Activated T-cell treated with anti-CD3 and anti-CD28 coated beads, Interleukin-2, amount 50 U/mL, for 72 hours (primary cell): ENCODE results near the gene CA10. TPM values are rescaled to one million over a fixed set of nuclear protein-coding genes. Genes with fewer than 3 reads are reported as not detected.
A peak's percentile ranks its signal among the peaks of the same experiment; 100 is the strongest.

Experiments used
- ATAC-seq, 2 donors: fragments of 150-1000 bp; cut with Tn5 transposase; replicated peaks in 1 of 2; 2 replicates each; pipeline ENCODE4 v1.10.0; 2021; ENCODE audit warnings: moderate library complexity in 2 of 2, mild to moderate bottlenecking in 1 of 2
- DNase-seq, 2 donors: peaks; one replicate each; pipeline ENCODE4 v3.0.0; 2021 to 2022; ENCODE audit warnings: mixed read lengths in 1 of 2
- H3K27ac Mint-ChIP-seq: one replicate; pipeline ENCODE4 v1.8.0; 2022; ENCODE audit warnings: mild to moderate bottlenecking, moderate library complexity, mixed read lengths
- H3K27me3 Mint-ChIP-seq: one replicate; pipeline ENCODE4 v1.8.0; 2022; ENCODE audit warnings: low read depth, mixed read lengths
- H3K36me3 Mint-ChIP-seq, 2 donors: one replicate each; pipeline ENCODE4 v1.8.0; 2022; ENCODE audit warnings: mixed read lengths in 2 of 2, mild to moderate bottlenecking in 1 of 2; ENCODE audit not compliant: insufficient read depth in 2 of 2
- H3K4me1 Mint-ChIP-seq: one replicate; pipeline ENCODE4 v1.8.0; 2022; ENCODE audit warnings: low read depth, mixed read lengths
- H3K4me3 Mint-ChIP-seq, 2 donors: one replicate each; pipeline ENCODE4 v1.8.0; 2022; ENCODE audit warnings: mild to moderate bottlenecking in 2 of 2, mixed read lengths in 2 of 2, moderate library complexity in 2 of 2
- H3K9me3 Mint-ChIP-seq, 2 donors: one replicate each; pipeline ENCODE4 v1.8.0; 2022; ENCODE audit warnings: mixed read lengths in 2 of 2
- total RNA-seq, 2 donors: library from RNA; stranded (reverse); gene quantifications; one replicate each; pipeline ENCODE4 v1.2.3, GENCODE V29; 2022

The CA10 gene
- total RNA-seq, 2 donors from 2014 or later, result not detected

DNA sequence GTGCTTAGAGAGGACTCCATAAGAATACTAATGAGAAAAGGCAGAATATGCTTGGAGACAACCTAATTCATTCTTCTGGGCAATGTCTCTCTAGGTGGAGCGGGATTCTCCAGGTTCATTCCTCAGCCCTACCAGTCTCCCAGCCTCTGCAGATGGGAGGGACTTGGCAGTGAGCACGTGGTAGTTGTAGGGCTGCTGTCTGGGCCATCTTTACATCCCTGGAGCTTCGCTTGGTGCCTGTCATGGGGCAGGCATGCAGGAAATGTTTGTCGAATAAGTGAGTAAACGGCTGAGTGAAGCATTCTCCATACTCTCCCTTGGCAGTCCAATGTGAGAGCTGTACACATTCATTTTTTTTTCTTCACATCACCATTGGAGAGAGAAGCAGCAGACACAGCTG lies 510.7 kb downstream of the CA10 start:
- Mint-ChIP-seq H3K27me3 (peaks cover 18% of the 10 kb centered on the region), H3K4me3 (no peak overlapping the region), H3K36me3 (no peaks in the 10 kb centered on the region), H3K9me3 (no peaks in the 10 kb centered on the region), H3K4me1 (no peaks in the 10 kb centered on the region), H3K27ac (no peak overlapping the region)
- ATAC-seq (no peak), DNase-seq (no peak)

DNA sequence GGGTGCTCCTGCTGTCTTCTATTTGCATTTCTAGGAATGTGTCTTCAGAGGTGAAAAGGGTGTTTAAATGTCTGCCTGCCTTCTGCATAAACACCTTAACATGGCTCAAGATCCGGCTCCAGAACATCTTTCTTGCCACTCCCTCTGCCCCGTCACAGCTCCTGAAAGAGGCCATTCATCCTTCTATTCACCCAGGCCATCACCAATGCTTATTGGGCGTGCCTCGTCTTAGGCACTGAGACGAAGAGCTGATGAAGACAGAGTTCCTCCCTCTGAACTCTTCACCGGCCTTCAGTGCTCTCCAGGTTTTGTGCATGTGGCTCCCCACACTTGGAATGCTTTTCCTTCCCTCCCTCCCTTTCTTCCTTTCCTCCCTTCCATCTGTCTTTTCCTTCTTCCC lies 511.4 kb downstream of the CA10 start:
- Mint-ChIP-seq H3K9me3 (no peaks in the 10 kb centered on the region), H3K36me3 (no peaks in the 10 kb centered on the region), H3K4me1 (no peaks in the 10 kb centered on the region), H3K27ac (no peak overlapping the region), H3K27me3 (peaks cover 18% of the 10 kb centered on the region), H3K4me3 (no peak overlapping the region)
- ATAC-seq (no peak), DNase-seq (no peak)

DNA sequence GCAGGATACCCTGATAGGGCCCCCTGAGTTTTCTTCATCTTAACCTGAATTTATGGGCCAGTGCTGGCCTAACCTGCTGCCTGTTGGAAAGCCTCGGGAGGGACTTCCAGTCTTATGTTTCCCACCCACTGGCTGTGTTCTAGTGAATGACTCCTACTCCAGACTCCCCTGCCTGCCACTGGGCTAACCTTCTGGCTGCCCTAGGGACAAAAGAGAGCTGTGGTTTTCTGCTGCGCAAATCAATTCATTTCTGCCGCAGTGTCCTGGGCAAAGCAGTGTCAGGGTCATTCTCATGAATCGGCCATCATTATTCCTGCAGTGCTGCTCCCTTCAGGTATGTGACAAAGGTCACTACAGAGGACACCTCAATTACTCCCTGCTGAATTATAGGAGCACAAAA lies 512.0 kb downstream of the CA10 start:
- ATAC-seq, result no peak
- Mint-ChIP-seq H3K9me3 (no peaks in the 10 kb centered on the region), H3K36me3 (no peaks in the 10 kb centered on the region), H3K27me3 (peaks cover 18% of the 10 kb centered on the region), H3K4me3 (no peak overlapping the region), H3K4me1 (no peaks in the 10 kb centered on the region), H3K27ac (no peak overlapping the region)
- no peak for DNase-seq

DNA sequence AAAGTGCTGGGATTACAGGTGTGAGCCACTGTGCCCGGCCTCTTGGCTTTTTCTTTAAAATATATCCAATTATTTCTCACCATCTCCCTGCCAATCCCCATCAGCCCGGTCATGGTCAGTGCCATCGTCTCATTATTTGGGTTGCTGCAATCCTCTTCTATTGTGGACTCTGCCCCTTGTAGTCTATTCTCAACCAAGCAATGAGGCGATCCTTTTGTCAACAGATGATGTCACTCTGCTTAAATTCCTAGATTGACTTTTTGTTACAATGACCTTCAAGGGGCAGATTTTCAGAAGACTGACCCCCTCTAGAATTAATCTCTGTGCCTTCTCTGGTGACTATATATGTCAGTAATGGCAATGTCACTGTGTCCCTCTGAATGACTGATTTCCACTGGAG lies 513.5 kb downstream of the CA10 start:
- Mint-ChIP-seq H3K4me3 (no peak overlapping the region), H3K36me3 (no peaks in the 10 kb centered on the region), H3K4me1 (no peaks in the 10 kb centered on the region), H3K9me3 (no peaks in the 10 kb centered on the region), H3K27ac (no peak overlapping the region), H3K27me3 (peaks cover 31% of the 10 kb centered on the region)
- ATAC-seq (no peak), DNase-seq (no peak)

DNA sequence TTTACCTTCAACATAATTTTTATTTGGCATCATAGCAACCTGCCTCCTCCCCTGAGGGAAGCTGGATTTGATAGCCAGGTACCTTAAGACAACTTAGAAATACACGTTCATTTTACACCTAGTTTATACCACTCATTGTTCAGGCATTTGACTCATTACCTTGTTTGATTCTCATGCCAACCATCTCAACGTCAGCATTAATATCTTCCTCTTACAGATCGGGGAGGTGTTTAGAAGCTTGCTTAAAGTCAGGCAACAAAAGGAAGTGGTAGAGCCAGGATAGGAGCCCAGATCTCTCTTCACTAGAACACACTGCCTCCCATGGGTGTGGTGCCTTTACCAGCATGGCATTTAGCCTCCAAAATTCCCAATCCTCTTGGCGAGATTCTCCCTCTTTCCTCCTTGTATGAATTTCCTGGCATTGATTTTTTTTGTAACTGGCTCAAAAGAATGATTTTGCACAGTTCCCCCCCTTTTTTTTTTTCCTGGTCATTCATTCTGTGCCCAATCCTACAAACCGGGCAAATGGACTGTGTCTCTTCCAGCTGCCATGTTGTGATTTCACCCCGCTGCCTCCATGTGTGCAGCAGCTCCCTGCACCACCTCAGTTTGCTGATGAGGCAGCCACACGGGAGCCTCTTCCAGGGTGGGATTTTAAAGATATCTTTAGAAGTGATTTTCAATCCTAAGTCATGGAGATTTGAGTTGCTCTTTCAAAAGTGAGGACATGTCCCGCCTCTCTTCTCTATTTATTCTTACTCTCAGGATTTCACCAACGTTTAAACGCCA lies 514.6 kb downstream of the CA10 start:
- no peaks in the 10 kb centered on the region for H3K9me3 Mint-ChIP-seq
- H3K27me3 Mint-ChIP-seq, result peaks cover 31% of the 10 kb centered on the region
- no peaks in the 10 kb centered on the region for H3K4me1 Mint-ChIP-seq
- H3K27ac Mint-ChIP-seq, result no peak overlapping the region
- H3K36me3 Mint-ChIP-seq, result no peaks in the 10 kb centered on the region
- DNase-seq, result no peak
- ATAC-seq, result no peak
- H3K4me3 Mint-ChIP-seq, result no peak overlapping the region

DNA sequence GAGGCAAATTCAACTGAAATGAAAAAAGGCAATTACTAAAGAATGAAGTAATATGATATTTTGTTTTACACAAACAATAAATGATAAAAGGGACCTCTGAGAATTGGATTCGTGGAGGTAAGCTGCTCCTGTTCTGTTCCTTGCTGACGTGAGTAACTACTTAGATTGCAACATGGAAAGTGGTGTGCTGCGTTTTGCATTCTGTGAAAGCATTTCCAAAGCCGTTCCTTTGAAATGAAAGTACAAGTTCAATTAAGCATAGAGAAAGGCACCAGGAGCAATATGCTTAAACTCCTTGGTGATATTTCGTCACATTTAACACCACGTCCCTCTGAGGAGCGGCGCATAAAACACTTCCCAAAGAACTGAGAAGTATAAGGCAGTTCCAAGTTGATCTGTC lies 516.5 kb downstream of the CA10 start:
- Mint-ChIP-seq H3K4me1 (no peaks in the 10 kb centered on the region), H3K4me3 (no peak overlapping the region), H3K9me3 (no peaks in the 10 kb centered on the region), H3K27ac (no peak overlapping the region), H3K27me3 (peaks cover 23% of the 10 kb centered on the region), H3K36me3 (no peaks in the 10 kb centered on the region)
- ATAC-seq, result no peak
- DNase-seq, result no peak

DNA sequence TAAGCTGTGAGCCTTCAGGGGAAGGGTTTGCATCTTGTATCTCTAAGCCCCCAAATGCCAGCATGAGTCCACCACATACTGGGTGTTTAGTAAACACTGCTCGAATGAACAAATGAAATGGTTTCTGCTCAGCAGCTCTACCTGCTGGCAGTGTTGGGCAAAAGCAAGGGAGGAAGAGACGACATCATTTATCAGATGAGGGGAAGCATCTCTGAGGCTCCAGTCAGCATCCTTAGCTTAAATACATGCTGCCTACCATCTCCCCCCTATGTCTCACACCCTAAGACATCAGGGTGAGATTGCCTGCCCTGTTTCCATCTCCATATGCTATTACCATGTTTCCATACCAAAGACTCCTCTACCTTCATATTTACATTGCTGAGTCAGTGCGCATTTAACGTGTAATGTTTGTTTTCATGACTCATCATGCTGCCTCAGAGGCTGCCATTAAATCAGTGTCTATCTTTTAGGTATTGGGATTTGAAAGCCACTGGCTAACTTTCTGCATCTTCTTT lies 518.3 kb downstream of the CA10 start:
- DNase-seq, result peak; percentile 8 to 9
- no peak overlapping the region for H3K4me3 Mint-ChIP-seq
- no peaks in the 10 kb centered on the region for H3K4me1 Mint-ChIP-seq
- H3K36me3 Mint-ChIP-seq, result no peaks in the 10 kb centered on the region
- no peaks in the 10 kb centered on the region for H3K9me3 Mint-ChIP-seq
- ATAC-seq, result peak in 1 of 2 donors; percentile 19
- peaks cover 23% of the 10 kb centered on the region for H3K27me3 Mint-ChIP-seq
- H3K27ac Mint-ChIP-seq, result no peak overlapping the region

DNA sequence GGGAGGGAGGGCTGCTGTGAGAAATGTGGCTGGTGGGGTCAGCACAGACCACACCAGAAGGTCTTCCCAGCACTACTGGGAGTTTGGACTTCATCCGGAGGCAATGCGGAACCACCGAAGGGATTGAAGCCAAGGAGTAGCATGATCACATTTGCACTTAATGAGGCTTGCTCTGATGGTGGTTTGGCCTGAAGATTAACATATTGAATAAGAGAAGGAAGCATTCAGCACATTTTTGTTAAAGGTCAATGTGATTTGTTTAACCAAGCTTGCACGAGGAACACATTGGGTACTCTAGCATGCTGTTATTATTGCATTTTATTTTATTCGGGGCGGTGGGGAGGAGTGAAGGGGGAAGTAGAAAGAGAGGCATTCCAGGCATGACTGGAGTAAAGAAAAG lies 519.5 kb downstream of the CA10 start:
- no peak for DNase-seq
- H3K27ac Mint-ChIP-seq, result no peak overlapping the region

DNA sequence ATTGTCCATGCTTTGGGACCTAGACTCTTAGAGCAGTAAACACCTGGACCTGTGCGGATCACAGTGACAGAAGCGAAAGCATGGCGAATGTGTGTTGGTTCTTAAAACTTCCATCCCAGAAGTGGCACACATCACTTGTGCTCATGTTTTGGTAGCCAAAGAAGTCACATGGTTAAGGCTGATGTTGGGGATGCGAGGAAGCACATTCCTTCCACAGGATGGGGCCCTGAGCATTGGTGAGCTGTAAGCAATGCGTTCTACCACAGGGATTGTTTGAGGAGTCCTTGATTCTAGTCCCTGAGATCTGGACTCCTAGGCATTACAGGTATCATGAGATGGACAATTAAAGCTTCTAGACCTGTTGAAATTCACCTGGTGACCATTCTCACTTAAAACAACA lies 522.2 kb downstream of the CA10 start:
- no peak for DNase-seq
- H3K9me3 Mint-ChIP-seq, result no peaks in the 10 kb centered on the region
- ATAC-seq, result no peak
- peaks cover 10% of the 10 kb centered on the region for H3K27me3 Mint-ChIP-seq
- H3K36me3 Mint-ChIP-seq, result no peaks in the 10 kb centered on the region
- no peaks in the 10 kb centered on the region for H3K4me1 Mint-ChIP-seq
- H3K4me3 Mint-ChIP-seq, result no peak overlapping the region
- no peak overlapping the region for H3K27ac Mint-ChIP-seq

More for the DNA sequence above, 519.5 kb downstream of the CA10 start:
- Mint-ChIP-seq H3K4me1 (no peaks in the 10 kb centered on the region), H3K4me3 (no peak overlapping the region), H3K9me3 (no peaks in the 10 kb centered on the region), H3K27me3 (peaks cover 19% of the 10 kb centered on the region), H3K36me3 (no peaks in the 10 kb centered on the region)
- no peak for ATAC-seq

DNA sequence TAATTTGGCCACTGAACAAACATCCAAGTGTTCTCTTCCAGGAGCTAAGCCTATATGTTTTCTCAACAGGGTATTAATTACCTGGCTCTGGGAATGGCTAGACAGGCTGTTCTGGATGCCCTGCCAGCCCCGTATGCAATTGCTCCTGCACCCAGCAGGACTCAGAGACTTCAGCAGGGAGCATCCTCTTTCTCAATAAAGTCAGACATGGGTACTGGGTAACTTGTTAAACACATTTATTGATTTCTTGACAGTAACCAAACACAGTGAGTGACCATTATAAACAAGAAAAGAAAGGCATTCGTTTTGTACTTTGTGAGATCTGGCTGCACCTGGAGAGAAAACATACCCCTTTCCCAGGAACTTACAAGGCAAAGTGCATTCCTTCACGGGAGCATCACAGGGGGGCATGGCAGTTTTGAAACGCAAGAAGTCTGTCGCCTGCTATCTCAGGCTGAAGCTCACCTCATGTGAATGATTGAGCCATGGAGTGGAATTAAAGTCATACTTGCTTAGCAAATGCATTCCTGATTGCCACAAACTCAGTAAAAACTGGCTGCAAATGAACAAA lies 528.3 kb downstream of the CA10 start:
- H3K36me3 Mint-ChIP-seq, result no peaks in the 10 kb centered on the region
- DNase-seq (no peak), ATAC-seq (no peak)
- H3K9me3 Mint-ChIP-seq, result no peaks in the 10 kb centered on the region
- H3K4me1 Mint-ChIP-seq, result no peaks in the 10 kb centered on the region
- H3K4me3 Mint-ChIP-seq, result no peak overlapping the region
- H3K27ac Mint-ChIP-seq, result no peak overlapping the region
- H3K27me3 Mint-ChIP-seq, result no peaks in the 10 kb centered on the region

DNA sequence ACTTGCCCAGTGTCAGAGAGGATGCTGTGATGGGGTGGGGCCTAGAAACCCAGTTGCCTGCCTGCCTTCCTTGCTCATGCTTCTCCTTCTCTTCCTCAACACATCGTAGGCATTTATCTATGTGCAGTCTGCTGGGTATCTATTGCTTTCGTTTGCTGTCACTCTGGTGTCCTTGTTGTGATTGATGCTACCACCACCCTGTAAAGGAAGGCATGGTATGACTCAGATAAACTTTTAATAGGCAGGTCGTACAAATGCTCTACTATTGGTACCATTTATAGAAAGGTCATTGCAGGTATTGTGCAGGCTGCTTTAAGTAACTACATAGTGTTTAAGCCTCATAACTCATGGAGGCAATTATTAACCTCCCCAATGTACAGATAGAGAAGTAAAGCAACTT lies 529.3 kb downstream of the CA10 start:
- ATAC-seq, result no peak
- no peaks in the 10 kb centered on the region for H3K4me1 Mint-ChIP-seq
- no peak overlapping the region for H3K4me3 Mint-ChIP-seq
- no peak for DNase-seq
- H3K9me3 Mint-ChIP-seq, result no peaks in the 10 kb centered on the region
- peaks cover 1% of the 10 kb centered on the region for H3K27me3 Mint-ChIP-seq
- H3K36me3 Mint-ChIP-seq, result no peaks in the 10 kb centered on the region
- no peak overlapping the region for H3K27ac Mint-ChIP-seq

DNA sequence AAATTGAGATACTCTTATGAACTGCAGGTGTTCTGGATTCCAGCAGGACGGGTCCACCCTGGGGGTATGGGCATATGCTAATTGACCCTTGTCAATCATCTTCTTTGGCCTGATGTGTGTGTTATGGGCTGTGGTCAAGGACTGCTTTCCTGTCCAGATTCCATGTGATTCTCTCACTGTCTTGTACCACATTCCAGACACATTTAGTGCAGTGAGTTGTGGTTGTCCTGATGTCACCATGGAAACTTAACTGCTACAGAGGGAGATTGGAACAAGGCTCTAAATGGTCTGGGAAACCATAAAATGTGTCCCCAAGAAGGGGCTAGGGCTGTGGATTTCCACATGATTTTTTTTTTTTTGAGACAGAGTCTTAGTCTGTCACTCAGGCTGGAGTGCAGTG lies 530.7 kb downstream of the CA10 start:
- H3K27me3 Mint-ChIP-seq, result peaks cover 13% of the 10 kb centered on the region
- H3K4me3 Mint-ChIP-seq, result no peak overlapping the region
- peaks cover 0 to 3% of the 10 kb centered on the region in 2 donors for H3K9me3 Mint-ChIP-seq
- no peaks in the 10 kb centered on the region for H3K4me1 Mint-ChIP-seq
- no peaks in the 10 kb centered on the region for H3K36me3 Mint-ChIP-seq
- DNase-seq (no peak), ATAC-seq (no peak)
- no peak overlapping the region for H3K27ac Mint-ChIP-seq

DNA sequence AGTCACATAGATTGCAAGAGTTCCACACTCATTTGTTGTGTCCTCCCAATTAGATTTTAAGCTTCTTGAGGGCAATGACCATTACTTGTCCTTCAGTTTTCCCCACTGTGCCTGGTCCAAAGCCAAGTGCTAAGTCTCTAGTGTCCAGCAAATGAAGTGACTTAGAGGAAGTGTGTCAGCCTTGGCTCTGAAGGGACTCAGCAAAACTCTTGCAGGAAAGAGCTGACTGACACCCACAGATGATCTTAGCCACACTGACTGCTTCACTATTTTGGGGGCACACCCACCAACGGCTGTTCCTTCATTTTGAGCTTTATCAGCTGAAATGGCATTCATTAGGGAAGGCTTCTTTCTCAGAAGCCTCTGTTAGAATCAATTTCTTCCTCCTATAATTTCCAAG lies 540.0 kb downstream of the CA10 start:
- DNase-seq (no peak), ATAC-seq (no peak)
- peaks cover 27% of the 10 kb centered on the region for H3K27me3 Mint-ChIP-seq
- no peak overlapping the region for H3K4me3 Mint-ChIP-seq
- H3K4me1 Mint-ChIP-seq, result no peaks in the 10 kb centered on the region
- H3K9me3 Mint-ChIP-seq, result no peaks in the 10 kb centered on the region
- H3K27ac Mint-ChIP-seq, result no peak overlapping the region
- no peaks in the 10 kb centered on the region for H3K36me3 Mint-ChIP-seq

DNA sequence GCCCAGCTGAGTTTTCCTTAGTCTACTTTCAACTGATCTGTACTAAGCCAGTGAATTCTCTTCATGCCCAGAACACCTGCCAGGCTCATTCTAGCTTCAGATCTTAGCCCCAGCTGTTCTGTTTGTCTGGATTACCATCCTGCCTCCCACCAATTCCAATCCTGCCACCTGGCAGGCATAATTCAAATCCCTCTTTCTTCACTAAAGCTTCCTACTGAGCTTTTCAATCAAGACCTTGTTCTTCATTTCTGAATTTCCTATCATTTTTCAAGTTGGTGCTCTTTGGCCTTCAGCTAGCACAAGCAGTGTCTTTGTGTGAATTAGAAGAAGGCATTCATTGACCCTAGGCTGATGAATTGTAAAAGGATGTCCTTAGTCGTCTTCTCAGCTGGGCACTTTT lies 540.5 kb downstream of the CA10 start:
- DNase-seq (no peak), ATAC-seq (no peak)
- Mint-ChIP-seq H3K4me1 (no peaks in the 10 kb centered on the region), H3K27me3 (peaks cover 23% of the 10 kb centered on the region), H3K9me3 (no peaks in the 10 kb centered on the region), H3K27ac (no peak overlapping the region), H3K4me3 (no peak overlapping the region), H3K36me3 (no peaks in the 10 kb centered on the region)
